Smooth muscle cell of the brain vasculature (primary cell): Measurements from ENCODE around the gene FCGR1A.
"Not testable (repeated sequence)": the region's sequence is repeated elsewhere in the genome, so short reads cannot be mapped to it uniquely, and the experiment has no call there.

Source experiments
- DNase-seq: peaks from one replicate; pipeline ENCODE4 v3.0.0-alpha.2; 2012; ENCODE audit warnings: low read depth, low spot score

The FCGR1A gene

GRCh38 chr1:149832316-149833126 is 50.0 kb downstream of the FCGR1A start:
- not testable (repeated sequence) for DNase-seq

GRCh38 chr1:149833144-149833543 is 50.6 kb downstream of the FCGR1A start:
- DNase-seq: not testable (repeated sequence)

- not testable (repeated sequence) for DNase-seq
These were observed 58.7 kb downstream of the FCGR1A start for GRCh38 chr1:149841149-149841548.
